WTC11 (cell line): ENCODE data around the gene PRDM2. TPM values are rescaled to one million over a fixed set of nuclear protein-coding genes. Genes with fewer than 3 reads are reported as not detected.

Experiments used
- ATAC-seq: fragments of 200-7000 bp; cut with Tn5 transposase; 2 replicates; pipeline ENCODE4 v1.10.0; 2021; ENCODE audit warnings: mild to moderate bottlenecking, moderate library complexity
- CTCF ChIA-PET: fragments of 300-600 bp; sonication (Branson Sonifier 250); formaldehyde crosslinking; loops from one replicate; lab custom pipeline; 2021; ENCODE audit warnings: antibody characterized with exemption; lab: Charles Lee
- POLR2A ChIA-PET: fragments of 350-600 bp; sonication (Branson Sonifier 250); formaldehyde crosslinking; loops from one replicate; lab custom pipeline; 2021; ENCODE audit warnings: antibody characterized with exemption; lab: Charles Lee
- DNase-seq: peaks from one replicate; pipeline ENCODE4 v3.0.0; 2021; ENCODE audit warnings: low spot score
- H3K27ac Mint-ChIP-seq: 2 replicates; pipeline ENCODE4 v1.8.0; 2021; ENCODE audit warnings: mixed read lengths
- H3K27me3 Mint-ChIP-seq: 2 replicates; pipeline ENCODE4 v1.8.0; 2021; ENCODE audit warnings: low read depth, mild to moderate bottlenecking, moderate library complexity, mixed read lengths
- H3K36me3 Mint-ChIP-seq: 2 replicates; pipeline ENCODE4 v1.8.0; 2021; ENCODE audit warnings: mixed read lengths
- H3K4me1 Mint-ChIP-seq: 2 replicates; pipeline ENCODE4 v1.8.0; 2022; ENCODE audit warnings: mixed read lengths
- H3K4me3 Mint-ChIP-seq: 2 replicates; pipeline ENCODE4 v1.8.0; 2021; ENCODE audit warnings: mild to moderate bottlenecking, moderate library complexity, mixed read lengths
- H3K9me3 Mint-ChIP-seq: 2 replicates; pipeline ENCODE4 v1.8.0; 2021; ENCODE audit warnings: mixed read lengths
- CREB1 ChIP-seq: sonication (generic); formaldehyde crosslinking; IDR thresholded peaks from 2 replicates; pipeline ENCODE4 v1.8.0; 2023; ENCODE audit warnings: mild to moderate bottlenecking, missing genetic modification reagents
- GABPB1 ChIP-seq: sonication (generic); formaldehyde crosslinking; IDR thresholded peaks from 2 replicates; pipeline ENCODE4 v1.8.1; 2023; ENCODE audit warnings: mild to moderate bottlenecking, missing genetic modification reagents
- GTF2I ChIP-seq: fragments of 250-450 bp; sonication (Bioruptor Pico); conservative IDR thresholded peaks from 2 replicates; pipeline ENCODE4 v1.4.0; 2021; ENCODE audit warnings: mild to moderate bottlenecking
- KAT7 ChIP-seq: sonication (generic); formaldehyde crosslinking; IDR thresholded peaks from 2 replicates; pipeline ENCODE4 v1.8.1; 2023; ENCODE audit warnings: missing genetic modification reagents, mild to moderate bottlenecking, borderline replicate concordance
- NFE2L1 ChIP-seq: sonication (generic); formaldehyde crosslinking; IDR thresholded peaks from 2 replicates; pipeline ENCODE4 v1.8.1; 2023; ENCODE audit warnings: missing genetic modification reagents
- OVOL2 ChIP-seq: fragments of 250-450 bp; sonication (Bioruptor Pico); IDR thresholded peaks from 2 replicates; pipeline ENCODE4 v1.9.0; 2021; ENCODE audit warnings: mild to moderate bottlenecking, borderline replicate concordance
- SMAD4 ChIP-seq: sonication (generic); formaldehyde crosslinking; IDR thresholded peaks from 2 replicates; pipeline ENCODE4 v1.8.0; 2022; ENCODE audit warnings: mild to moderate bottlenecking, missing genetic modification reagents
- SP1 ChIP-seq: sonication (generic); formaldehyde crosslinking; conservative IDR thresholded peaks from 2 replicates; pipeline ENCODE4 v1.8.1; 2022; ENCODE audit warnings: missing genetic modification reagents
- TEAD1 ChIP-seq: sonication (generic); formaldehyde crosslinking; IDR thresholded peaks from 2 replicates; pipeline ENCODE4 v1.8.0; 2022; ENCODE audit warnings: mild to moderate bottlenecking, missing genetic modification reagents
- ZNF232 ChIP-seq: sonication (generic); formaldehyde crosslinking; IDR thresholded peaks from 2 replicates; pipeline ENCODE4 v1.8.0; 2022; ENCODE audit warnings: mild to moderate bottlenecking, missing genetic modification reagents
- ZNF317 ChIP-seq: sonication (generic); formaldehyde crosslinking; IDR thresholded peaks from 2 replicates; pipeline ENCODE4 v1.8.1; 2023; ENCODE audit warnings: low read depth, mild to moderate bottlenecking, moderate library complexity, missing genetic modification reagents, borderline replicate concordance
- total RNA-seq: library from RNA; stranded (reverse); gene quantifications from 3 replicates; pipeline ENCODE4 v1.2.3, GENCODE V29; 2021
- TF ChIP-seq, protein P1 (sequence below): sonication (generic); formaldehyde crosslinking; IDR thresholded peaks from 2 replicates; pipeline ENCODE4 v1.8.1; 2022; ENCODE audit warnings: mild to moderate bottlenecking, moderate library complexity, missing genetic modification reagents
- TF ChIP-seq, protein P2 (sequence below): fragments of 250-450 bp; sonication (Bioruptor Pico); IDR thresholded peaks from 2 replicates; pipeline ENCODE4 v1.9.0; 2021; ENCODE audit warnings: mild to moderate bottlenecking, borderline replicate concordance
- TF ChIP-seq, protein P3 (sequence below): sonication (generic); formaldehyde crosslinking; IDR thresholded peaks from 2 replicates; pipeline ENCODE4 v1.8.0; 2023; ENCODE audit warnings: missing genetic modification reagents, mild to moderate bottlenecking, borderline replicate concordance
- TF ChIP-seq, protein P4 (sequence below): sonication (generic); formaldehyde crosslinking; IDR thresholded peaks from 2 replicates; pipeline ENCODE4 v1.8.1; 2022; ENCODE audit warnings: missing genetic modification reagents, borderline replicate concordance
- TF ChIP-seq, protein P5 (sequence below): sonication (generic); formaldehyde crosslinking; IDR thresholded peaks from 2 replicates; pipeline ENCODE4 v1.8.1; 2022; ENCODE audit warnings: low read depth, missing genetic modification reagents, borderline replicate concordance
- TF ChIP-seq, protein P6 (sequence below): fragments of 250-450 bp; sonication (Bioruptor Pico); IDR thresholded peaks from 2 replicates; pipeline ENCODE4 v1.9.0; 2021; ENCODE audit warnings: mild to moderate bottlenecking

PRDM2 gene
- total RNA-seq, 1 experiment from 2014 or later = 25.0 TPM

DNA sequence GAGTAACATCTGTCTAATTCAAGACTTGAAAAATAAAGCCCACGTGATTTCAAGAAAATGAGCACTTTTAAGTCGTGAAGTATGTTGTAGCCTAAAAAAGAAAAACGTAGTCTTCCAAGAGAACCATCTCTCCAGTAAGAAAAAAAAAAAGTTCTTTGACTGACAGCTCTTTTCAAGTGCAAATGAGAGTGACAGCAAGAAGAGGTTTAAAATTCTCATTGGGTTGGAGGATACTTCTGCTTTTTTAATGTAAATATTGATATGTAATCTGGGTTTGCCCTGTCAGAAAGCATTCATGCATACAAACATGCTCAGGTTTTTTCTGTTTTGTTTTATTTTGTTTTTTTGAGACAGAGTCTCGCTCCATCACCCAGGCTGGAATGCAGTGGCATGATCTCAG is 32.3 kb upstream of the PRDM2 start:
- 0 out of 2 replicates have a peak, but pooled peaks cover 6% of the 10 kb centered on the region for H3K4me1 Mint-ChIP-seq
- no peak overlapping the region for H3K27ac Mint-ChIP-seq
- POLR2A ChIA-PET = no interaction called here
- DNase-seq (no peak), ATAC-seq (no peak)
- H3K9me3 Mint-ChIP-seq = no peaks in the 10 kb centered on the region
- CTCF ChIA-PET = interaction anchor here (0.8 to 0.9 kb wide), 2 partner anchors 58 to 177 kb away, joined by 3 read pairs; no protein-coding TSS in a partner anchor
- no peaks in the 10 kb centered on the region for H3K36me3 Mint-ChIP-seq
- H3K27me3 Mint-ChIP-seq = peaks cover 5% of the 10 kb centered on the region
- no peak for TF ChIP-seq ZNF232 (CRISPR knock-in tag)
- TF ChIP-seq CREB1 (CRISPR knock-in tag) = no peak
- TF ChIP-seq, protein P1, sequence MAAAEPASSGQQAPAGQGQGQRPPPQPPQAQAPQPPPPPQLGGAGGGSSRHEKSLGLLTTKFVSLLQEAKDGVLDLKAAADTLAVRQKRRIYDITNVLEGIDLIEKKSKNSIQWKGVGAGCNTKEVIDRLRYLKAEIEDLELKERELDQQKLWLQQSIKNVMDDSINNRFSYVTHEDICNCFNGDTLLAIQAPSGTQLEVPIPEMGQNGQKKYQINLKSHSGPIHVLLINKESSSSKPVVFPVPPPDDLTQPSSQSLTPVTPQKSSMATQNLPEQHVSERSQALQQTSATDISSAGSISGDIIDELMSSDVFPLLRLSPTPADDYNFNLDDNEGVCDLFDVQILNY (CRISPR knock-in tag) = no peak
- TF ChIP-seq NFE2L1 = no peak
- no peak for TF ChIP-seq KAT7 (CRISPR knock-in tag)
- no peak for TF ChIP-seq GABPB1 (CRISPR knock-in tag)
- no peak for TF ChIP-seq OVOL2 (CRISPR knock-in tag)
- TF ChIP-seq SMAD4 (CRISPR knock-in tag) = no peak
- no peak for TF ChIP-seq ZNF317 (CRISPR knock-in tag)
- TF ChIP-seq, all 79 proteins: peak for 0
- no peak overlapping the region for H3K4me3 Mint-ChIP-seq

DNA sequence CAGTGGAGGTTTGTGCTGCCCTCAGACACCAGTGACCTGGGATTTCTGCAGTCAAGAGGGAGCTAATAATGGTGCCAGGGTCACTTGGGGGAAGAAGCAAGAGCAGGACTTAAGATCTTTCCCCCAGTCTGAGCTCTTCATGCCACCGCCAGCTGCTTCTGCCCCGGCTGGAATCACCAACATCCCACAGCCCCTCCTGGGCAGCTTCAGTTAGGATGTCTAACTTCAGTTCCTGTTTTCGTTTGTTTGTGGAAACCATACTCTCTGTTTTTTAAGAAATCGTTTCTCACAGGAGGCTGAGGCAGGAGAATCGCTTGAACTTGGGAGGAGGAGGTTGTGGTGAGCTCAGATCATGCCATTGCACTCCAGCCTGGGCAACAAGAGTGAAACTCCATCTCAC is 25.6 kb upstream of the PRDM2 start:
- Mint-ChIP-seq H3K9me3 (peaks cover 42% of the 10 kb centered on the region), H3K27me3 (peaks cover 42% of the 10 kb centered on the region), H3K36me3 (peaks cover 4% of the 10 kb centered on the region; the same call in 1 of the 2 replicates), H3K27ac (no peak overlapping the region), H3K4me3 (no peak overlapping the region), H3K4me1 (no peaks in the 10 kb centered on the region)
- POLR2A ChIA-PET = no interaction called here
- DNase-seq = no peak
- CTCF ChIA-PET = no interaction called here
- no peak for ATAC-seq
- TF ChIP-seq OVOL2 (CRISPR knock-in tag) (no peak), NFE2L1 (no peak), SMAD4 (CRISPR knock-in tag) (no peak), GTF2I (CRISPR knock-in tag) (no peak), SP1 (CRISPR knock-in tag) (no peak), TEAD1 (no peak)
- TF ChIP-seq, protein P2, sequence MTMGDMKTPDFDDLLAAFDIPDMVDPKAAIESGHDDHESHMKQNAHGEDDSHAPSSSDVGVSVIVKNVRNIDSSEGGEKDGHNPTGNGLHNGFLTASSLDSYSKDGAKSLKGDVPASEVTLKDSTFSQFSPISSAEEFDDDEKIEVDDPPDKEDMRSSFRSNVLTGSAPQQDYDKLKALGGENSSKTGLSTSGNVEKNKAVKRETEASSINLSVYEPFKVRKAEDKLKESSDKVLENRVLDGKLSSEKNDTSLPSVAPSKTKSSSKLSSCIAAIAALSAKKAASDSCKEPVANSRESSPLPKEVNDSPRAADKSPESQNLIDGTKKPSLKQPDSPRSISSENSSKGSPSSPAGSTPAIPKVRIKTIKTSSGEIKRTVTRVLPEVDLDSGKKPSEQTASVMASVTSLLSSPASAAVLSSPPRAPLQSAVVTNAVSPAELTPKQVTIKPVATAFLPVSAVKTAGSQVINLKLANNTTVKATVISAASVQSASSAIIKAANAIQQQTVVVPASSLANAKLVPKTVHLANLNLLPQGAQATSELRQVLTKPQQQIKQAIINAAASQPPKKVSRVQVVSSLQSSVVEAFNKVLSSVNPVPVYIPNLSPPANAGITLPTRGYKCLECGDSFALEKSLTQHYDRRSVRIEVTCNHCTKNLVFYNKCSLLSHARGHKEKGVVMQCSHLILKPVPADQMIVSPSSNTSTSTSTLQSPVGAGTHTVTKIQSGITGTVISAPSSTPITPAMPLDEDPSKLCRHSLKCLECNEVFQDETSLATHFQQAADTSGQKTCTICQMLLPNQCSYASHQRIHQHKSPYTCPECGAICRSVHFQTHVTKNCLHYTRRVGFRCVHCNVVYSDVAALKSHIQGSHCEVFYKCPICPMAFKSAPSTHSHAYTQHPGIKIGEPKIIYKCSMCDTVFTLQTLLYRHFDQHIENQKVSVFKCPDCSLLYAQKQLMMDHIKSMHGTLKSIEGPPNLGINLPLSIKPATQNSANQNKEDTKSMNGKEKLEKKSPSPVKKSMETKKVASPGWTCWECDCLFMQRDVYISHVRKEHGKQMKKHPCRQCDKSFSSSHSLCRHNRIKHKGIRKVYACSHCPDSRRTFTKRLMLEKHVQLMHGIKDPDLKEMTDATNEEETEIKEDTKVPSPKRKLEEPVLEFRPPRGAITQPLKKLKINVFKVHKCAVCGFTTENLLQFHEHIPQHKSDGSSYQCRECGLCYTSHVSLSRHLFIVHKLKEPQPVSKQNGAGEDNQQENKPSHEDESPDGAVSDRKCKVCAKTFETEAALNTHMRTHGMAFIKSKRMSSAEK (CRISPR knock-in tag) = no peak
- TF ChIP-seq, protein P3, sequence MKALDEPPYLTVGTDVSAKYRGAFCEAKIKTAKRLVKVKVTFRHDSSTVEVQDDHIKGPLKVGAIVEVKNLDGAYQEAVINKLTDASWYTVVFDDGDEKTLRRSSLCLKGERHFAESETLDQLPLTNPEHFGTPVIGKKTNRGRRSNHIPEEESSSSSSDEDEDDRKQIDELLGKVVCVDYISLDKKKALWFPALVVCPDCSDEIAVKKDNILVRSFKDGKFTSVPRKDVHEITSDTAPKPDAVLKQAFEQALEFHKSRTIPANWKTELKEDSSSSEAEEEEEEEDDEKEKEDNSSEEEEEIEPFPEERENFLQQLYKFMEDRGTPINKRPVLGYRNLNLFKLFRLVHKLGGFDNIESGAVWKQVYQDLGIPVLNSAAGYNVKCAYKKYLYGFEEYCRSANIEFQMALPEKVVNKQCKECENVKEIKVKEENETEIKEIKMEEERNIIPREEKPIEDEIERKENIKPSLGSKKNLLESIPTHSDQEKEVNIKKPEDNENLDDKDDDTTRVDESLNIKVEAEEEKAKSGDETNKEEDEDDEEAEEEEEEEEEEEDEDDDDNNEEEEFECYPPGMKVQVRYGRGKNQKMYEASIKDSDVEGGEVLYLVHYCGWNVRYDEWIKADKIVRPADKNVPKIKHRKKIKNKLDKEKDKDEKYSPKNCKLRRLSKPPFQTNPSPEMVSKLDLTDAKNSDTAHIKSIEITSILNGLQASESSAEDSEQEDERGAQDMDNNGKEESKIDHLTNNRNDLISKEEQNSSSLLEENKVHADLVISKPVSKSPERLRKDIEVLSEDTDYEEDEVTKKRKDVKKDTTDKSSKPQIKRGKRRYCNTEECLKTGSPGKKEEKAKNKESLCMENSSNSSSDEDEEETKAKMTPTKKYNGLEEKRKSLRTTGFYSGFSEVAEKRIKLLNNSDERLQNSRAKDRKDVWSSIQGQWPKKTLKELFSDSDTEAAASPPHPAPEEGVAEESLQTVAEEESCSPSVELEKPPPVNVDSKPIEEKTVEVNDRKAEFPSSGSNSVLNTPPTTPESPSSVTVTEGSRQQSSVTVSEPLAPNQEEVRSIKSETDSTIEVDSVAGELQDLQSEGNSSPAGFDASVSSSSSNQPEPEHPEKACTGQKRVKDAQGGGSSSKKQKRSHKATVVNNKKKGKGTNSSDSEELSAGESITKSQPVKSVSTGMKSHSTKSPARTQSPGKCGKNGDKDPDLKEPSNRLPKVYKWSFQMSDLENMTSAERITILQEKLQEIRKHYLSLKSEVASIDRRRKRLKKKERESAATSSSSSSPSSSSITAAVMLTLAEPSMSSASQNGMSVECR = no peak
- TF ChIP-seq, protein P4, sequence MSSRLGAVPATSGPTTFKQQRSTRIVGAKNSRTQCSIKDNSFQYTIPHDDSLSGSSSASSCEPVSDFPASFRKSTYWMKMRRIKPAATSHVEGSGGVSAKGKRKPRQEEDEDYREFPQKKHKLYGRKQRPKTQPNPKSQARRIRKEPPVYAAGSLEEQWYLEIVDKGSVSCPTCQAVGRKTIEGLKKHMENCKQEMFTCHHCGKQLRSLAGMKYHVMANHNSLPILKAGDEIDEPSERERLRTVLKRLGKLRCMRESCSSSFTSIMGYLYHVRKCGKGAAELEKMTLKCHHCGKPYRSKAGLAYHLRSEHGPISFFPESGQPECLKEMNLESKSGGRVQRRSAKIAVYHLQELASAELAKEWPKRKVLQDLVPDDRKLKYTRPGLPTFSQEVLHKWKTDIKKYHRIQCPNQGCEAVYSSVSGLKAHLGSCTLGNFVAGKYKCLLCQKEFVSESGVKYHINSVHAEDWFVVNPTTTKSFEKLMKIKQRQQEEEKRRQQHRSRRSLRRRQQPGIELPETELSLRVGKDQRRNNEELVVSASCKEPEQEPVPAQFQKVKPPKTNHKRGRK (CRISPR knock-in tag) = no peak
- TF ChIP-seq, protein P5, sequence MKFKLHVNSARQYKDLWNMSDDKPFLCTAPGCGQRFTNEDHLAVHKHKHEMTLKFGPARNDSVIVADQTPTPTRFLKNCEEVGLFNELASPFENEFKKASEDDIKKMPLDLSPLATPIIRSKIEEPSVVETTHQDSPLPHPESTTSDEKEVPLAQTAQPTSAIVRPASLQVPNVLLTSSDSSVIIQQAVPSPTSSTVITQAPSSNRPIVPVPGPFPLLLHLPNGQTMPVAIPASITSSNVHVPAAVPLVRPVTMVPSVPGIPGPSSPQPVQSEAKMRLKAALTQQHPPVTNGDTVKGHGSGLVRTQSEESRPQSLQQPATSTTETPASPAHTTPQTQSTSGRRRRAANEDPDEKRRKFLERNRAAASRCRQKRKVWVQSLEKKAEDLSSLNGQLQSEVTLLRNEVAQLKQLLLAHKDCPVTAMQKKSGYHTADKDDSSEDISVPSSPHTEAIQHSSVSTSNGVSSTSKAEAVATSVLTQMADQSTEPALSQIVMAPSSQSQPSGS (CRISPR knock-in tag) = no peak
- TF ChIP-seq, protein P6, sequence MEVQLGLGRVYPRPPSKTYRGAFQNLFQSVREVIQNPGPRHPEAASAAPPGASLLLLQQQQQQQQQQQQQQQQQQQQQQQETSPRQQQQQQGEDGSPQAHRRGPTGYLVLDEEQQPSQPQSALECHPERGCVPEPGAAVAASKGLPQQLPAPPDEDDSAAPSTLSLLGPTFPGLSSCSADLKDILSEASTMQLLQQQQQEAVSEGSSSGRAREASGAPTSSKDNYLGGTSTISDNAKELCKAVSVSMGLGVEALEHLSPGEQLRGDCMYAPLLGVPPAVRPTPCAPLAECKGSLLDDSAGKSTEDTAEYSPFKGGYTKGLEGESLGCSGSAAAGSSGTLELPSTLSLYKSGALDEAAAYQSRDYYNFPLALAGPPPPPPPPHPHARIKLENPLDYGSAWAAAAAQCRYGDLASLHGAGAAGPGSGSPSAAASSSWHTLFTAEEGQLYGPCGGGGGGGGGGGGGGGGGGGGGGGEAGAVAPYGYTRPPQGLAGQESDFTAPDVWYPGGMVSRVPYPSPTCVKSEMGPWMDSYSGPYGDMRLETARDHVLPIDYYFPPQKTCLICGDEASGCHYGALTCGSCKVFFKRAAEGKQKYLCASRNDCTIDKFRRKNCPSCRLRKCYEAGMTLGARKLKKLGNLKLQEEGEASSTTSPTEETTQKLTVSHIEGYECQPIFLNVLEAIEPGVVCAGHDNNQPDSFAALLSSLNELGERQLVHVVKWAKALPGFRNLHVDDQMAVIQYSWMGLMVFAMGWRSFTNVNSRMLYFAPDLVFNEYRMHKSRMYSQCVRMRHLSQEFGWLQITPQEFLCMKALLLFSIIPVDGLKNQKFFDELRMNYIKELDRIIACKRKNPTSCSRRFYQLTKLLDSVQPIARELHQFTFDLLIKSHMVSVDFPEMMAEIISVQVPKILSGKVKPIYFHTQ (CRISPR knock-in tag) = no peak
